ENCODE results near the gene MPPED1.

The MPPED1 gene

DNA sequence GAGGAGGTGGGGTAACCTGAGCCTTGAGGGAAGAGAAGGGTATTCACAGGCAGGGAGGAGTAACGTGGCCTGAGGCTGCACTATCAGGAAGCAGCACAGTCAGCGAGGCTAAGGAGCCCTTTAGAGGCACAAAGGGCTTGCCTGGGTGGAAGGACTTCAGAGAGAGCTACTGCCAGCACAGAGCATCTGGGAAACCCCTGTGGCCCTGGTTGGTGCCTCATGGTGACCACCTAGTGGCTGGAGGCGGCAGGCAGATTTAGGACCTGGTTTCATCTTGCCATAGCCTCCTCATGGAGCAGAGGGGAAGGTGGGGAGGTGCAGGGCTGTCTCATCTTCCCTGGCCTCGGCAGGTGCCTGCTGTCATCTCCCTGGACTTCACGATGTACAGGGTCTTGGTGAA, 64.5 kb downstream of the MPPED1 start:
- Mint-ChIP-seq H3K27ac (no peak overlapping the region), H3K27me3 (ENCODE audit: low read depth, poor library complexity) (peaks cover 5% of the 10 kb centered on the region), H3K4me3 (no peak overlapping the region), H3K9me3 (no peaks in the 10 kb centered on the region), H3K4me1 (peaks cover 12% of the 10 kb centered on the region), H3K36me3 (ENCODE audit: low read depth) (no peaks in the 10 kb centered on the region)
- TF ChIP-seq, protein P1, sequence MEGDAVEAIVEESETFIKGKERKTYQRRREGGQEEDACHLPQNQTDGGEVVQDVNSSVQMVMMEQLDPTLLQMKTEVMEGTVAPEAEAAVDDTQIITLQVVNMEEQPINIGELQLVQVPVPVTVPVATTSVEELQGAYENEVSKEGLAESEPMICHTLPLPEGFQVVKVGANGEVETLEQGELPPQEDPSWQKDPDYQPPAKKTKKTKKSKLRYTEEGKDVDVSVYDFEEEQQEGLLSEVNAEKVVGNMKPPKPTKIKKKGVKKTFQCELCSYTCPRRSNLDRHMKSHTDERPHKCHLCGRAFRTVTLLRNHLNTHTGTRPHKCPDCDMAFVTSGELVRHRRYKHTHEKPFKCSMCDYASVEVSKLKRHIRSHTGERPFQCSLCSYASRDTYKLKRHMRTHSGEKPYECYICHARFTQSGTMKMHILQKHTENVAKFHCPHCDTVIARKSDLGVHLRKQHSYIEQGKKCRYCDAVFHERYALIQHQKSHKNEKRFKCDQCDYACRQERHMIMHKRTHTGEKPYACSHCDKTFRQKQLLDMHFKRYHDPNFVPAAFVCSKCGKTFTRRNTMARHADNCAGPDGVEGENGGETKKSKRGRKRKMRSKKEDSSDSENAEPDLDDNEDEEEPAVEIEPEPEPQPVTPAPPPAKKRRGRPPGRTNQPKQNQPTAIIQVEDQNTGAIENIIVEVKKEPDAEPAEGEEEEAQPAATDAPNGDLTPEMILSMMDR (IDR thresholded peaks at IDR 0.05): no peak
- no peak for DNase-seq

DNA sequence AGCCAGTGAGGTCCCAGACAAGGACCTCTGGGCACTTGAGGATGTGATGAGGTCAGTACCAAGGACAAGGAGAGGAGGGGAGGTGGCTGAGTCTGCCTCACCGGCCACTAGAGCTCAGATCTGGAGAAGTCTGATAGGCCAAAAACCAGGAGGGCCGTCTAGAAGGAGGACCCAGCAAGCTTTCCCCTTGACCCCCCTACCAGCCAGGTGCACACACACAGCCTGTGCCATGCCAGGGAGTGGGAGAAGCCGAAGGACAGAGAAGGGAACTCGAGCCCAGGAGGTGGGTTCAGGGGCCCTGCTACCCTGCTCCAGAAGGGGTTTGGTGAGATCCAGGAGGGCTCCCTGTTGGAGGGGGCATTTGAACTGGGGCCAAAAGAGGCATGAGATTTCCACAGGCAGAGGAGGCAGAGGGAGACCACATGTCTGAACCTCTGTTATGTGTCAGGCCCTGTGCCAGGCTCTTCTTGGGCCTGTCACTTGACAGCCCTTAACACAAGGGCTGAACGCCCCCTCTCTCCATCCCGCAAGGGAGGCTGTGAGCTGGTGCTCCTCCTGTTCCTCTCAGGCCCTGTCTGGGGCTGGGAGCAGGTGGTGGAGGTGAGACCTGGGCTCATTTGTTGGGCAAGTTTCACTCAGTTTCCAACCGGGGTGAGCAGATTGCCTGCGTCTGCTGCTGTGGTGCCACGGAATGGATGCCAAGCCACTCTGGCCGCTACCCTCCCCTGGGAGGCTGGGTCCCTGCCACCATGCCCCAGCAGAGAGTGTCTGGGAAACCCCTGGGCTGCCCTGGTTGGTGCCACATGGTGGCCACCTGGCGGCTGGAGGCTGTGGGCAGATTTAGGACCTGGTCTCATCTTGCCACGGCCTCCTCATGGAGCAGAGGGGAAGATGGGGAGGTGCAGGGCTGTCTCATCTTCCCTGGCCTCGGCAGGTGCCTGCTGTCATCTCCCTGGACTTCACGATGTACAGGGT, 65.2 kb downstream of the MPPED1 start:
- H3K4me3 Mint-ChIP-seq: no peak overlapping the region
- no peak overlapping the region for H3K27ac Mint-ChIP-seq
- H3K27me3 Mint-ChIP-seq (ENCODE audit: low read depth, poor library complexity): peaks cover 5% of the 10 kb centered on the region
- H3K9me3 Mint-ChIP-seq: no peaks in the 10 kb centered on the region
- H3K4me1 Mint-ChIP-seq: peaks cover 18% of the 10 kb centered on the region
- H3K36me3 Mint-ChIP-seq (ENCODE audit: low read depth): no peaks in the 10 kb centered on the region
- no peak for DNase-seq
- TF ChIP-seq, protein P1 (IDR thresholded peaks at IDR 0.05): no peak

DNA sequence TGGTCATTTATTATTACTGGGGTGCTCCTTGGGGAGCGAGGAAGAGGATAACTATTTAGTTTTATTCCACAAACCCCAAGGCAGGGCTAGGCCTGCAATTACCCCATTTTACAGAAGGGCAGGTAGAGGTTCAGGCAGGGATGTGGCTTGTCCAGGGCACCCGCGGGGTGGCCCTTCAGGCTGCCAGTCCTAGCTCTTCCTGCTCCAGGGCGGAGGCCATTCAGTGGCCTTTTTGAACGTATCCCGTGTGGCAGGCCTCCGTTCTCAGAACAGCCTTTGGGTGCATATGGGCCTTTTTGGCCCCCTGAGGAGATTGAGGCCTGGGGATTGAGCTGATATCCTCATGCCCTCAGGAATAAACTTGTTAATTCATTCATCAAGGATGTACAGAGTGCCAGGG, 66.2 kb downstream of the MPPED1 start:
- H3K27me3 Mint-ChIP-seq (ENCODE audit: low read depth, poor library complexity): peaks cover 5% of the 10 kb centered on the region
- DNase-seq: no peak
- no peaks in the 10 kb centered on the region for H3K36me3 Mint-ChIP-seq (ENCODE audit: low read depth)
- no peak overlapping the region for H3K4me3 Mint-ChIP-seq
- H3K27ac Mint-ChIP-seq: no peak overlapping the region
- H3K4me1 Mint-ChIP-seq: peaks cover 18% of the 10 kb centered on the region
- TF ChIP-seq, protein P1 (IDR thresholded peaks at IDR 0.05): no peak
- H3K9me3 Mint-ChIP-seq: no peaks in the 10 kb centered on the region

DNA sequence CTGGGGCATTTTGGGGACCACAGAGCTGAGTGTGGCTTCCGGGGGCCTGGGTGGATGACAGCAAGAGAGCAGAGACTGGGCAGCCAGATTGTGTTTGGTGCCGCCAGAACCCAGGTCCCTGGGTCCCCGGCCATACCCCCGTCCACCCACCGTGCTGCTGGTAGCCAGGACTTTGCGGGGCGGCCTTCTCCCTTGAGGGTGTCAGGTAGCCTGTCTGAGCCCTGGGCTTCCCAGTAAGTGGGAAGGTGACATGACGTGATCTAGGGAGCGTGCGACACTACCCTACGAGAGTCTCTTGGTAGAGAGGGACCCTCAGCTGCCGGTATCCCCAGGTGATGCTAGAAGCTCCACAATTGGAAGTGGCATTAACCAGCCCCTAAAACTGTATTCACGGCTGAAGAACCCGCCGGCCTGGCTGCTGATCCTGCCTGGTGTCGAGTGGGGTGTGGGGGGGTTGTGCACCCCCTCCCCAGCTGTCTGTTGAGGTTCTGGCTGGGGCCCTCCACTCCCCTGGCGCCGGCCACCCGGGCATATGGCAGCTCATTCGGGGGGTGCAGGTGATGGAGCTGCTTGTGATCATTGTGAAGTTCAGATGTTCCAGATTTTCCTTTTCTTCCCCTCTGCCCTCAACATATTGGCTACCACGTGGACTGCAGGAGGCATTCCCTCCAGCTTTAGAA, 66.9 kb downstream of the MPPED1 start:
- Mint-ChIP-seq H3K4me1 (peaks cover 17% of the 10 kb centered on the region), H3K4me3 (no peak overlapping the region), H3K27me3 (ENCODE audit: low read depth, poor library complexity) (peaks cover 5% of the 10 kb centered on the region), H3K27ac (no peak overlapping the region), H3K9me3 (no peaks in the 10 kb centered on the region), H3K36me3 (ENCODE audit: low read depth) (no peaks in the 10 kb centered on the region)
- TF ChIP-seq, protein P1 (IDR thresholded peaks at IDR 0.05): no peak
- no peak for DNase-seq

DNA sequence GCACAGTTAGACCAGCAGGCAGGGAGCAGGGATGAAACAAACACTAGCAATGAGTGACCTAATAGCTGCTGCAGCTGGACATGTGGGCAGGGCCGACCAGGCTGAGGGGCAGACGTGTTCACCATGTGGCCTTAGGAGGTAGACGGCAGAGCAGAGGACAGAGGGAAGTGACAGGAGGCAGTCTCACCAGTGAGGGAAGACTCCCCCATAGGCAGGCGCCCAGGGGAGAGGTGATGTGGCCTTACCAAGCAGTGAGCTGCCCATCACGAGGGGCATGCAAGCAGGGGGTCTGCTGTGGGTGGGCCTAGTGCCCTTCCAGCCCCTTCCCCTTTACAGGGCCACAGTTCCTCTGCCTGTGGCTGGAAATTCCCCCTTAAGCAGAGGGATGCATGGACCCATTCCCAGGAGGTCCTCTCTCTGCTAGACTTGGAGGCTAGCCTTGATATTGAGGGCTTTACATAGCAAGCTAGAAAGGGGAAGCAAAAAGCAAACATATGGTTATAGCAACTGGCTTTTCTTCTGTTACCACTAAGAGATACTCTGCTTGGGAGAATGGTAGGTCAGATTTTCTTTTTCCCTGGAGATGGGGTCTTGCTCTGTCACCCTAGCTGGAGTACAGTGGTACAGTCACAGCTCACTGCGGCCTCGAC, 67.6 kb downstream of the MPPED1 start:
- no peak for DNase-seq
- Mint-ChIP-seq H3K36me3 (ENCODE audit: low read depth) (no peaks in the 10 kb centered on the region), H3K27ac (no peak overlapping the region), H3K9me3 (no peaks in the 10 kb centered on the region), H3K4me3 (no peak overlapping the region), H3K27me3 (ENCODE audit: low read depth, poor library complexity) (peaks cover 5% of the 10 kb centered on the region), H3K4me1 (peaks cover 10% of the 10 kb centered on the region)
- TF ChIP-seq, protein P1 (IDR thresholded peaks at IDR 0.05): no peak
